Tibial nerve (tissue), 4 donors: ENCODE data around the gene EMID1.

ENCODE experiments used
- EP300 ChIP-seq, 2 donors: sonication (generic); formaldehyde crosslinking; IDR thresholded peaks; one replicate each; pipeline ENCODE4 v1.6.1; 2017; ENCODE audit warnings: antibody characterized with exemption in 2 of 2, mild to moderate bottlenecking in 1 of 2
- POLR2A ChIP-seq, 2 donors: fragments of 450-650 bp; IDR thresholded peaks; one replicate each; pipeline ENCODE4 v1.6.1; 2017; ENCODE audit warnings: antibody characterized with exemption in 2 of 2, mild to moderate bottlenecking in 2 of 2, moderate library complexity in 2 of 2
- TF ChIP-seq, protein P1 (sequence below), 5 experiments: fragments of 200-600 bp in 3 of 5; fragments of 450-650 bp in 2 of 5; sonication (generic) in 3 of 5; IDR thresholded peaks; one replicate each; pipeline ENCODE4 v1.5.1; 2016 to 2019; ENCODE audit warnings: antibody characterized with exemption in 5 of 5, mild to moderate bottlenecking in 3 of 5, moderate library complexity in 2 of 5

GRCh38 chr22:29207562-29208501 lies 2.1 kb downstream of the EMID1 start:
- TF ChIP-seq, protein P1, sequence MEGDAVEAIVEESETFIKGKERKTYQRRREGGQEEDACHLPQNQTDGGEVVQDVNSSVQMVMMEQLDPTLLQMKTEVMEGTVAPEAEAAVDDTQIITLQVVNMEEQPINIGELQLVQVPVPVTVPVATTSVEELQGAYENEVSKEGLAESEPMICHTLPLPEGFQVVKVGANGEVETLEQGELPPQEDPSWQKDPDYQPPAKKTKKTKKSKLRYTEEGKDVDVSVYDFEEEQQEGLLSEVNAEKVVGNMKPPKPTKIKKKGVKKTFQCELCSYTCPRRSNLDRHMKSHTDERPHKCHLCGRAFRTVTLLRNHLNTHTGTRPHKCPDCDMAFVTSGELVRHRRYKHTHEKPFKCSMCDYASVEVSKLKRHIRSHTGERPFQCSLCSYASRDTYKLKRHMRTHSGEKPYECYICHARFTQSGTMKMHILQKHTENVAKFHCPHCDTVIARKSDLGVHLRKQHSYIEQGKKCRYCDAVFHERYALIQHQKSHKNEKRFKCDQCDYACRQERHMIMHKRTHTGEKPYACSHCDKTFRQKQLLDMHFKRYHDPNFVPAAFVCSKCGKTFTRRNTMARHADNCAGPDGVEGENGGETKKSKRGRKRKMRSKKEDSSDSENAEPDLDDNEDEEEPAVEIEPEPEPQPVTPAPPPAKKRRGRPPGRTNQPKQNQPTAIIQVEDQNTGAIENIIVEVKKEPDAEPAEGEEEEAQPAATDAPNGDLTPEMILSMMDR (IDR thresholded peaks at IDR 0.05) = no peak
- no peak for TF ChIP-seq EP300 (IDR thresholded peaks at IDR 0.05)
- no peak for TF ChIP-seq POLR2A (IDR thresholded peaks at IDR 0.05)
